ENCODE results near the gene MRPS27. TPM values are rescaled to one million over a fixed set of nuclear protein-coding genes. Genes with fewer than 3 reads are reported as not detected.

MRPS27 gene
- total RNA-seq (2014; rRNA removed; shearing (Covaris generic)) = 155 and 193 TPM in 2 replicates

DNA sequence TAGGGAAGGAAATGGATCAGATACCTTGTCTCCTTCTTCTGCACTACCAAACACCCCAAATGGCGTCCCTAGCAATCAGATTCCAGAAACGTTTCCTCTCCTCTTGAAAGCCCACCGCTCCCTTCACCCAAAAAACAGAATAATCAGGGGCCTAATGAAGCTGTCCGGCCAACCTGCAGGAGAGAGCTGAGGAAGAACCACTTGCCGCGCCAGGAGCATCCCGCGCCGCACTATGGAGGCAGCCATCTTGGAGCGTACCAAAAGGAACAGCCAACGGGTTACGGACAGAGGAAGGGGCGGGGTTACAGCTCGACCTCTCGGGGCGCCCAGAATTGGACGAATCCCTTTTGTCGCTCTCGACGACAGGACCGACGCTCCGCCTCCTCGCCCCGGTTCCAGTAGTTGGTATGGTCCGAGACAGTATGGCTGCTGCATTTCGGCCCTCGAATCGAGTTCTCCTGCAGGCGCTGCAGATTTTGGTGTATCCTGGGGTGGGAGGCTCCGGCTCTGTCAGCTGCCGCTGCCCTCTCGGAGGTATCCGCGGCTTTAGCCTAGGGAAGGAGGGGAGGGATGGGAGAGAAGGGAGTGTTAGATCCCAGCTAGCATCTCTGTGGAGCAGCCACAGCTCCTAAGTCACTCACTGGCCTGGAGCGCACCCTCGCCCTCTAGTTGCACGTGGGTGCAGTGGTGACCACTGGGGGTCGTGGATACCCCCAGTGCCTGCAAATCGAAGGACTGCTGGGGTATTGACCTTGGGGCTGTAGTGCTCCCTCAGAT lies at the start of gene MRPS27, which contains the start of gene PTCD2:
MRPS27 (minus strand) TSS at position 265 of the 777 bp plus-strand sequence; CDS start at position 246, 19 bp downstream.
PTCD2 (plus strand) TSS at position 398 of the 777 bp plus-strand sequence; CDS start at position 408, 10 bp downstream.
- in situ Hi-C loops (cut with HindIII; ENCODE audit: low sequenced_read_pairs) = no loop called here

GRCh38 chr5:72369711-72370110 lies 49.7 kb upstream of the MRPS27 start:
- in situ Hi-C loops (cut with HindIII; ENCODE audit: low sequenced_read_pairs) = no loop called here
- DNase-seq (ENCODE audit: low spot score) = no peak

More for the DNA sequence above, at the start of gene MRPS27, which contains the start of gene PTCD2:
- peak; percentile 99 for DNase-seq (ENCODE audit: low spot score)

GRCh38 chr5:72369301-72369700 lies 49.3 kb upstream of the MRPS27 start:
- in situ Hi-C loops (cut with HindIII; ENCODE audit: low sequenced_read_pairs) = no loop called here

GRCh38 chr5:72368271-72368670 lies 48.2 kb upstream of the MRPS27 start:
- in situ Hi-C loops (cut with HindIII; ENCODE audit: low sequenced_read_pairs) = no loop called here
- DNase-seq (ENCODE audit: low spot score) = no peak

More at GRCh38 chr5:72369301-72369700, 49.3 kb upstream of the MRPS27 start:
- DNase-seq (ENCODE audit: low spot score) = no peak

GRCh38 chr5:72366324-72366976 lies 46.4 kb upstream of the MRPS27 start:
- in situ Hi-C loops (cut with HindIII; ENCODE audit: low sequenced_read_pairs) = no loop called here
- peak; percentile 85 for DNase-seq (ENCODE audit: low spot score)

GRCh38 chr5:72364951-72365350 lies 44.9 kb upstream of the MRPS27 start:
- no peak for DNase-seq (ENCODE audit: low spot score)
- in situ Hi-C loops (cut with HindIII; ENCODE audit: low sequenced_read_pairs) = no loop called here

DNA sequence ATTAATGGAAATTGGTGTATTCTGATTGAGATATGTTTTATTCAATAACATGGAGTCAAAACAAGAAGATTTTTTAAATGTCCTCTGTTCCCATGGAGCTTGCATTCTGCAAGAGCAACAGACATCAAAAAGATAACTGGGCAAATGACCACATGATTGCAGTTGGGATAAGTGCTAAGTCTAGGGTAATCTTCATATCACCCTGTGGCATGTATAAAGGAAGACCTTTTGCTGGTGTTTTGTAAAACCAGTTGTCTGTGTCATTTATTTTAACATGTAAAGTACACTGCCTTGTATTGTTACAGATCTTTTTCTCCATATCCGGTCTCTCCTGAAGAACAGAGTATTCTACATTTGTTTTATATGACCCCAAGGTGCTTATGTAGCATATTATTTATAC lies 44.1 kb upstream of the MRPS27 start:
- DNase-seq (ENCODE audit: low spot score) = no peak
- in situ Hi-C loops (cut with HindIII; ENCODE audit: low sequenced_read_pairs) = no loop called here

DNA sequence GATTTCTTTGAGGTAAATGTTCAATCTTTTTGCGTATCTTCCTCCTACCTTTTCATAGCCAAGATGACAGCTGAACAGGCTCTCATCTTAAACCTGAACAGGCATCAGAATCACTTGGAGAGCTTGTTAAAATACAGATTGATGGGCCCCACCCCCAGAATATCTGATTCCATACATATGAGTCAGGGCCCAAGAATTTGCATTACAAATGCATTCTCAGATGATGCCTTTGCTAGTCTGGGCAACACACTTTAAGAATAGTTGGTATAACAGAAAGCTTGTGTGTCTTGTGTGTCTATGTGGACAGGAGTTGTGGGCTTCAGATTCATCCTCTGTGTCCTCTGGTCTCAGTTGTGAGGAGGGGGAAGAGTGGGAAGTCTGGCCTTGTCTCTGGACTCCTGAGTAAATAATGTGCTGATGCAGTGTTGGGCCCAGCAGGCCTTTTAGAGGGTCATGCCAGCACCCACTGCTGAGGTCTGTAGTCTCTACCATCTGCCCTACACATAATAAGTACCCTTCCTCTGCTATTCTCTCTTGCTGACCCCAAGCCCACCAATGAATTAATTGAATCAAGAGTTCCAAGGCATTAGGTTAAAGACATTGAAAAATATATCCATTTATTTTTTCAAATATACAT lies 43.2 kb upstream of the MRPS27 start:
- in situ Hi-C loops (cut with HindIII; ENCODE audit: low sequenced_read_pairs) = no loop called here
- DNase-seq (ENCODE audit: low spot score) = no peak

- in situ Hi-C loops (cut with HindIII; ENCODE audit: low sequenced_read_pairs) = no loop called here
- no peak for DNase-seq (ENCODE audit: low spot score)
Measured at GRCh38 chr5:72359886-72360285, 39.8 kb upstream of the MRPS27 start.

DNA sequence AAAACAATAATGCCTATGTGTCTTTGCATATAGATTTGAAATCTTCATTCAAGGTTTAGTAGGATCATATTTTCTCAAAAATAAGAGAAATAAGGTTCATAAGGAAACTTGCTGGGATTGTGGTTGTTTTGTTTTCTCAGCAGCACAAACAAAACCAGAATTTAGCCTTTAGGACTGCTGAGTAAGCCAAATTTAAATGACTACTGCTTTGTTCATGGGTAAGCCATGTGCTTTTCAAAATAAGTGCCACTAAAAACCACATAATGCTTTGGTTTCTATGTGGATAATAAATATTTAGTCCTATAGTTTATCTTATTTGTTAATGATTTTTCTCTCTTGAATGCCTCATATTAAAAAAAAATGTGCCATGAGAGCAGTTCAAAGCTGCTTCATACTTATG lies 38.9 kb upstream of the MRPS27 start:
- no peak for DNase-seq (ENCODE audit: low spot score)
- in situ Hi-C loops (cut with HindIII; ENCODE audit: low sequenced_read_pairs) = no loop called here

DNA sequence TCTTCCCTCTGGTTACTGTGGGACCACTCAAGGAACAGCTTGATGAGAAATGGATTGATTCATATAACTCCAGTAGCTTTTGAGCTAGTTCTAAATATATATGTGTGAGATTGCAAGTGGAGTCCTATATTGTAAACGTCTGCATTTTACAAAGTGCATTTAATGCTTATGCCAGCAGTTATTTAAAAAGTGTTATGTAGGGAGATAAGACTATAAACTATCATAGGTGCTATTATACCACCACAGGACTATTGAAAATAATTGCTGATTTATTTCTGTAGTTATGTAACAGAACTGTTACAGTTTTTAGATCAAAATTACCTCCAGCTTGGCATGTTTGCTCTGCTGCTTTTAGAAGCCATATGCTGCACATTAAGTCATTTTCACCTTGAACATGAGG lies 36.3 kb upstream of the MRPS27 start:
- in situ Hi-C loops (cut with HindIII; ENCODE audit: low sequenced_read_pairs) = no loop called here

GRCh38 chr5:72355706-72356299 lies 35.8 kb upstream of the MRPS27 start:
- in situ Hi-C loops (cut with HindIII; ENCODE audit: low sequenced_read_pairs) = no loop called here
- peak; percentile 68 for DNase-seq (ENCODE audit: low spot score)

More for the DNA sequence above, 36.3 kb upstream of the MRPS27 start:
- DNase-seq (ENCODE audit: low spot score) = peak; percentile 32

GRCh38 chr5:72353046-72353445 lies 33.0 kb upstream of the MRPS27 start:
- in situ Hi-C loops (cut with HindIII; ENCODE audit: low sequenced_read_pairs) = no loop called here
- DNase-seq (ENCODE audit: low spot score) = no peak

GRCh38 chr5:72352616-72353015 lies 32.6 kb upstream of the MRPS27 start:
- DNase-seq (ENCODE audit: low spot score) = no peak
- in situ Hi-C loops (cut with HindIII; ENCODE audit: low sequenced_read_pairs) = no loop called here

- in situ Hi-C loops (cut with HindIII; ENCODE audit: low sequenced_read_pairs) = no loop called here
Measured at GRCh38 chr5:72351376-72351775, 31.3 kb upstream of the MRPS27 start.

GRCh38 chr5:72347801-72348308 lies 27.8 kb upstream of the MRPS27 start:
- no peak for DNase-seq (ENCODE audit: low spot score)
- in situ Hi-C loops (cut with HindIII; ENCODE audit: low sequenced_read_pairs) = no loop called here

More at GRCh38 chr5:72351376-72351775, 31.3 kb upstream of the MRPS27 start:
- DNase-seq (ENCODE audit: low spot score) = no peak

GRCh38 chr5:72346398-72346797 lies 26.4 kb upstream of the MRPS27 start:
- in situ Hi-C loops (cut with HindIII; ENCODE audit: low sequenced_read_pairs) = no loop called here
- DNase-seq (ENCODE audit: low spot score) = no peak

DNA sequence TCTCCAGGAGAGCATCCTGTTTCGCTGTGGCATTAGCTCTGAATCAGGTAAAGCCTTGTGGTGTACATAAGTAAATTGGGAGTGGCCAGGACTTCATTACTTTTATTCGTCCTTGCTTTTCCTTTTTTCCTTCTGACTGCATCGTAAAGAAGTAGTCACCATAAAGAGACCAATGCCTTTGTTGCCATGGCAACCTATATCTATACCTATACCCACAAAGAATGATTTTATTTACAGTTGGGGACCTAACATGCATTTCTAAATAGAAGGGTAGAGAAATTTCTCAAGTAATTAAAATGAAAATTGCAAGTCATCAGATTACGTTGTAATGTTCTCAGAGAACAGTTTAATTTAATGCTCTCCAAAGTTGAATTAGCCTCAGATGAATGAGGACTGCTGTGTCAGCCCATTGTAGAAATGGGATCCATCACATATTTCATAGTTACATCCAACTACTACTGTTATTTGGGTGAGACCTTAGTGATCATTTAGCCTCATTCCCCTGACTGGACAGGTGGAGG lies 18.7 kb upstream of the MRPS27 start:
- in situ Hi-C loops (cut with HindIII; ENCODE audit: low sequenced_read_pairs) = no loop called here
- no peak for DNase-seq (ENCODE audit: low spot score)

DNA sequence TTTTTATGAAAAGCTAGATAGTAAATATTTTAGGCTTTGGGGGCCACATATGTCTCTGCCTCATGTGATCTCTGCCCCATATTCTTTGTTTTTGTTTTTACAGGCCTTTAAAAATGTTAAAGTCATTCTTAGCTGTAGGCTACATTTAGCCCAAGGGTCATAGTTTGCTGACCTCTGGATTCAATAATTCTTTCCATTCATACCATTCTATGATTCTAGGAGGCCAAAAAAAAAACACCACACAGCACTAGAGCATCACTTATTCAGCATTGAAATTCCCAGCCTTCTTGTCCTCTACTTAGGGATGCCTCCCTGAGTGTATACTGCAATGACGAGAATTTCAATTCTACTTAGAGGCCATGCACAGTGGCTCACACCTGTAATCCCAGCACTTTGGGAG lies 17.1 kb upstream of the MRPS27 start:
- DNase-seq (ENCODE audit: low spot score) = no peak
- in situ Hi-C loops (cut with HindIII; ENCODE audit: low sequenced_read_pairs) = no loop called here
